ENCODE results near the gene FAM131A.

The FAM131A gene

GRCh38 chr3:184307915-184308314 lies 29.5 kb upstream of the FAM131A start:
- H3K9ac ChIP-seq (ENCODE audit: low read length) = no peak overlapping the region
- no peak overlapping the region for H3K4me3 ChIP-seq (ENCODE audit: insufficient read depth, low read length, poor library complexity, severe bottlenecking)
- no peaks in the 10 kb centered on the region for H3K27me3 ChIP-seq (ENCODE audit: low read length)
- no peak overlapping the region for H3K27ac ChIP-seq (ENCODE audit: low read depth, low read length)
- 0 out of 2 replicates have a peak, but pooled peaks cover 7% of the 10 kb centered on the region for H3F3A ChIP-seq (ENCODE audit: insufficient read depth)
- no peak overlapping the region for H2AFZ ChIP-seq (ENCODE audit: low read depth, low read length, severe bottlenecking)
- no peak overlapping the region for H3K4me2 ChIP-seq (ENCODE audit: low read depth, low read length, poor library complexity, severe bottlenecking)
- no peaks in the 10 kb centered on the region for H4K20me1 ChIP-seq (ENCODE audit: low read depth, low read length)
- no peaks in the 10 kb centered on the region; the same call in 1 of the 2 replicates for H3K36me3 ChIP-seq (ENCODE audit: low read length)
- no peaks in the 10 kb centered on the region for H3K9me3 ChIP-seq (ENCODE audit: insufficient read depth, low read length)
- H3K9me2 ChIP-seq (replicated peaks; ENCODE audit: insufficient read depth, low read length) = no peaks in the 10 kb centered on the region
- no peak for TF ChIP-seq CTCF (IDR thresholded peaks at IDR 0.05; ENCODE audit: insufficient read depth, low read length, poor library complexity, severe bottlenecking)
- TF ChIP-seq EZH2phosphoT487 (conservative IDR thresholded peaks at IDR 0.05; ENCODE audit: low read length) = no peak
- no peaks in the 10 kb centered on the region for H3K79me2 ChIP-seq (ENCODE audit: insufficient read depth, low read length)

DNA sequence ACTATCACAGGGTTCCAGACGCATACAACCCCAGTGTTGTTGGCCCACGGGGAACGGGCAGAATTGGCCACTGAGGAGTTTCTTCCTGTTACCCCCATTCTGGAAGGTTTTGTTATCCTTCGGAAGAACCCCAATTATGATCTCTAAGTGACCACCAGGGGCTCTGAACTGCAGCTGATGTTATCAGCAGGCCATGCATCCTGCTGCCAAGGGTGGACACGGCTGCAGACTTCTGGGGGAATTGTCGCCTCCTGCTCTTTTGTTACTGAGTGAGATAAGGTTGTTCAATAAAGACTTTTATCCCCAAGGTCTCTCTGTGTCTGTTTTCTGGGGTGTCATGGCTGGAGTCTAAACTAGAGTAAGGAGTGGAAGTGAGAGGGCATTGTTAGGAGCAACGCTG lies 28.7 kb upstream of the FAM131A start:
- TF ChIP-seq CTCF (IDR thresholded peaks at IDR 0.05; ENCODE audit: insufficient read depth, low read length, poor library complexity, severe bottlenecking) (no peak), EZH2phosphoT487 (conservative IDR thresholded peaks at IDR 0.05; ENCODE audit: low read length) (no peak)
- H3K4me3 ChIP-seq (ENCODE audit: insufficient read depth, low read length, poor library complexity, severe bottlenecking) = no peak overlapping the region
- no peaks in the 10 kb centered on the region for H3K27me3 ChIP-seq (ENCODE audit: low read length)
- no peaks in the 10 kb centered on the region for H4K20me1 ChIP-seq (ENCODE audit: low read depth, low read length)
- no peak overlapping the region for H2AFZ ChIP-seq (ENCODE audit: low read depth, low read length, severe bottlenecking)
- 0 out of 2 replicates have a peak, but pooled peaks cover 7% of the 10 kb centered on the region for H3F3A ChIP-seq (ENCODE audit: insufficient read depth)
- H3K4me2 ChIP-seq (ENCODE audit: low read depth, low read length, poor library complexity, severe bottlenecking) = no peak overlapping the region
- no peaks in the 10 kb centered on the region for H3K9me3 ChIP-seq (ENCODE audit: insufficient read depth, low read length)
- H3K9ac ChIP-seq (ENCODE audit: low read length) = no peak overlapping the region
- no peaks in the 10 kb centered on the region; the same call in 1 of the 2 replicates for H3K36me3 ChIP-seq (ENCODE audit: low read length)
- H3K79me2 ChIP-seq (ENCODE audit: insufficient read depth, low read length) = no peaks in the 10 kb centered on the region
- H3K27ac ChIP-seq (ENCODE audit: low read depth, low read length) = no peak overlapping the region
- no peaks in the 10 kb centered on the region for H3K9me2 ChIP-seq (replicated peaks; ENCODE audit: insufficient read depth, low read length)

- no peaks in the 10 kb centered on the region for H3K9me3 ChIP-seq (ENCODE audit: insufficient read depth, low read length)
- H3K27me3 ChIP-seq (ENCODE audit: low read length) = no peaks in the 10 kb centered on the region
- H3K9me2 ChIP-seq (replicated peaks; ENCODE audit: insufficient read depth, low read length) = no peaks in the 10 kb centered on the region
- no peak overlapping the region for H3K4me2 ChIP-seq (ENCODE audit: low read depth, low read length, poor library complexity, severe bottlenecking)
- no peak overlapping the region for H2AFZ ChIP-seq (ENCODE audit: low read depth, low read length, severe bottlenecking)
- peaks cover 3% of the 10 kb centered on the region; the same call in 1 of the 2 replicates for H4K20me1 ChIP-seq (ENCODE audit: low read depth, low read length)
- TF ChIP-seq CTCF (IDR thresholded peaks at IDR 0.05; ENCODE audit: insufficient read depth, low read length, poor library complexity, severe bottlenecking) (no peak), EZH2phosphoT487 (conservative IDR thresholded peaks at IDR 0.05; ENCODE audit: low read length) (no peak)
- H3K79me2 ChIP-seq (ENCODE audit: insufficient read depth, low read length) = peaks cover 20% of the 10 kb centered on the region
- no peak overlapping the region for H3K27ac ChIP-seq (ENCODE audit: low read depth, low read length)
- no peaks in the 10 kb centered on the region for H3K36me3 ChIP-seq (ENCODE audit: low read length)
- 0 out of 2 replicates have a peak, but pooled peaks cover 7% of the 10 kb centered on the region for H3F3A ChIP-seq (ENCODE audit: insufficient read depth)
- H3K9ac ChIP-seq (ENCODE audit: low read length) = no peak overlapping the region; the same call in 1 of the 2 replicates
- no peak overlapping the region for H3K4me3 ChIP-seq (ENCODE audit: insufficient read depth, low read length, poor library complexity, severe bottlenecking)
These were observed 25.8 kb upstream of the FAM131A start for GRCh38 chr3:184311633-184312032.

All from SU-DHL-6 (cell line).